NCI-H1694 treated with DMSO at 0.1 percent for 48 hours (cell line): ENCODE results near the gene LILRB2.
"Not testable (repeated sequence)": the region's sequence is repeated elsewhere in the genome, so short reads cannot be mapped to it uniquely, and the experiment has no call there.

Experiments used
- DNase-seq: peaks from one replicate; lab custom pipeline; 2025; lab: John Stamatoyannopoulos, UW

Gene LILRB2

DNA sequence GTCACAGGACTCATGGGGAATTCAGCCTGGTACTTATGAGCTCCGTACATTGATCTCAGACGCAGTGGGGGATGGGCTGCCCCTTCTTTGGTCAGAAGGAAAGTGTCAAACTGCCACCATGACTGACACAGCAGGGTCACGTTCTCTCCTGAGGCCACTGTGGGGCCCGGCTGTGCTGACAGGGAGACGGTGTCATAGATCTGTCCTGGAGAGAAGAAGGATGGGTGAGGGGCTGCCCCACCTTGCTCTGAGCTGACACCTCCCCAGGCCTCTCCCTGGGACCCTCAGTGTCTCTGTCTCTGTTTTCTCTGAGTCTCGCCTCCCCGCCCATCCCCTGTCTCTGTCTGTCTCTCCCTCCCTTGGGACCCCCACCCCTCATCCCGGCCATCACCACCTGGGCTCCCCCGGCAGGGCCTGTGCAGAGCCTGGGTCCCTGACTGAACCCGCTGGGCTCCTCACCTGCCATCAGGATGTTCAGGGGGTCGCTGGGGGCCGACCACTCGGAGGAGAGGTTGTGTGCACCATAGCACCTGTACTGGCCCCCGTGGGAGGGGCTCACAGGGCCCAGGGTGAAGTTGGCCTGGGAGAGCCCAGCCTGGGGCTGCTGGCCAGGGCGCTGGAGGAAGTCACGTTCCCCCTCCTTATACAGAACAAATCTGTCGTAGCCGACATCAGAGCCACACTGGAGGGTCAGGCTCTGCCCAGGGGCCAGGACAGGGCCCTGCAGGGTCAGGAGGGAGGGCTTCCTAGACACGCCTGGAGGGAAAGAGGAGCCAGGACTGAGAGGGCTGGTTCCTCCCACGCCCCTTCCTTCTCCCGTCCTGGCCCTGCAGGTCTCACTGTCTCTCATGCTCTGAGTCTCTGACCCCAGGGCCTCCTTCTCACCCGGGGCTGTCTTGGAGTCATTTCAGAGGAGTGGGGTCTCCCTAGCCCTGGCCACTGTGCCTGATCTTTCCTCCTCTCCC, 40.3 kb downstream of the LILRB2 start:
- not testable (repeated sequence) for DNase-seq

DNA sequence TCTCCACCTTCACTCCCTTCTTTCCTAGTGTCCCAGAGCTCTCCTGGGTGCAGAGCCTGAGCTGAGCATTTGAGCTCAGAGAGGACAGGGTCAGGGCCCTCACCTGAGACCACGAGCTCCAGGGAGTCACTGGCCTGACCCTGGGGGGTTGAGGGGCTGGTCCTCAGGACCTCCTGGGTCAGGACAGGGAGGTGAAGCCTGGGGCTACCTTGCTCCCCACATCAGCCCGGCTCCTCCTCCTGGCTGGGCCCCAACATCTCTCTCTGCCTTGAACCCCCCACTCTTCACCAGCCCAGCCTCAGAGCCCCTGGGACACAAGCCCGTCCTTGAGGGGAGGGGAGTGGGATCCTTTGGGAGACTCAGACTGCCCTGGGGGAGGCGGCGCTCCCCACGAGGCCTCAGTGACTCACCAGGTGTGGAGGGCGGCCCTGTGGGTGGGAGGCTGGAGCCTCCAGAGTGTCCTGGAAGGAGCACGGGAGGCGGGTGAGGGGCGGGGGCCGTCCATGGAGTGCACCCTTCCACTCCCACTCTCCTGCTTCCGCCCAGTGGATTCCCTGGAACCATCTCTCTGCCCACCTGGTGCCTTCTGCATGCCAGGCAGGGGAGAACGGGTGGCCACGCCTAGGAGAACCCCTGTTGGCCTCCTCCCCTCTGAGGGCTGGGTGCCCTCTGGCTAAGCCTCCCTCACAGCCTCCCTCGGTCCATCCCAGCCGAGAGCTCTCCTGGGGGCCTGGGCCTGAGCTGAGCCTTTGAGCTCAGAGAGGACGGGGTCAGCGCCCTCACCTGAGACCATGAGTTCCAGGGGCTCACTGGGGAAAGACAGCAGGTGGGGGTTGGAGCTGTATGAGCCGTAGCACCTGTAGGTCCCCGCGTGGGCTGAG, 41.2 kb downstream of the LILRB2 start:
- not testable (repeated sequence) for DNase-seq

DNA sequence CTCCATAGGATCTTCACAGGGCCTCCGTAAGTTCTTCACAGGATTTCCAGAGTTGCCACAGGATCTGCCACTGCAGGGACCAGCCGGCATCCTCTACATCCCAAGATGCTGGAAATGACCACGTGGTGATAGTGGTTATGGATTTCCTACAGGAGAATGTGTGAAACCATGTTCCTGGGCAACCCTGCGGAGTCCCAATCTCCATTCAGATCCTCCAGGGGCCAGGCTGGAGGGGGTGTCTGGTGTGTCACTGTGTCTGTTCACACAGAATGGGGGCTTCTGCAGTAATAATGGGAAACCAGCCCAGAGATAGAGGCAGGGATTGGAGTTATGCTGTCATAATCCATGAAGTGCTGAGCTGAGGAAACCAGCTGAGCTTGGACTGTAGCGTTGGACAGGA, 47.0 kb downstream of the LILRB2 start:
- DNase-seq = no peak

DNA sequence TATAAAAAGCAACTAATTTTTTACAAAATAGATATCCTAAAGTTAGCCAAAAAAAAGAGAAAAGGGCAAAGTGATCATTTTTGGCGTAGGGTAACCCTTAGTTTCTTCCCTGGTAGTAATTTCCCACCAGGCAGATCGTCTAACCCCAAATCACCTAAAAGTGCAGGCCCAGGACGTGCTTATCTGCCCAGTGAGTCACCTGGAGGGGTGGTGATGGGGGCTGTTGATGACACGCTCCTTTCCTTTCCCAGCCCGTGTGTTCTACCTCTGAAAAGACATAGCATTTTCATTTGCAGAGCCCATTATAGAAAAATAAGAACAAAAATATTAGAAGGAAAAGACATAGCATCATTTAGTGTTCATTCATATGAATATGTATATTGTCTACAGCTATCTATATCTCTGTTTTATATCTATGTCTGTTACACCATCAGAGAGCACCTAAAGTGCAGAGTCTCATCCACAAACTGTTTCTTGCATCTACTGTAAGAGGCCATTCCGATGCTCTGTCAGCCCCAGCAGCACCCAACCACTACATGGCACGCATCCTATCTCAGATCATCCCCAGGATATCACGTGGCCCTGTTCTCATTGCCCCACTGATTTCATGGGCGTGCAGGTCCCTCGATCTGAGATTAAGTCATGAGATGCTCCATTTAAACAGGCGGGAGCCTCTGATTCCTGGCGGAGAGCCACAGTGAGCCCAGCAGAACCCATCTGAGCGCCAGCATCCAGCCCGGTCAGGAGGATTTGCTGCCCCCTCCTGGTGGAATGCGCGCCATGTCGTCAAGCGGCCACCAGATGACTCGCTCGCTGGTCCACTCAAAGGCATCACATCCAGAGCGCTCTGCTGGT, 49.6 kb downstream of the LILRB2 start:
- peak; percentile 38 for DNase-seq

DNA sequence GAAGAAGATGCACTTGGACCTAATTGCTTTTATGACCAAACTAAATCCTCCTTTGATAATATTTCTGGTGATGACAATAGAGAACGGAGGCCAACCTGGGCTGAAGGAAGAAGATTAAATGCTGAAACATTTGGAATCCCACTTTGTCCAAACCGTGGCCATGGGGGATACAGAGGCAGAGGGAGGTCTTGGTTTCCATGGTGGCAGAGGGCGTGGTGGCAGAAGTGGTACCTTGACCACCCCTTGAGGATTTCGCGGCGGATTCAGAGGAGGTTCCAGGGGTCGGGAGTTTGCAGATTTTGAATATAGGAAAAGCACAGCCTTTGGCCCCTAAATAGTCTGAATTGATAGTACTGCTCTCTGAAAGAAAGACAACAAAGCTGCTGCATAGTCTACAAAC, 50.9 kb downstream of the LILRB2 start:
- DNase-seq = no peak

DNA sequence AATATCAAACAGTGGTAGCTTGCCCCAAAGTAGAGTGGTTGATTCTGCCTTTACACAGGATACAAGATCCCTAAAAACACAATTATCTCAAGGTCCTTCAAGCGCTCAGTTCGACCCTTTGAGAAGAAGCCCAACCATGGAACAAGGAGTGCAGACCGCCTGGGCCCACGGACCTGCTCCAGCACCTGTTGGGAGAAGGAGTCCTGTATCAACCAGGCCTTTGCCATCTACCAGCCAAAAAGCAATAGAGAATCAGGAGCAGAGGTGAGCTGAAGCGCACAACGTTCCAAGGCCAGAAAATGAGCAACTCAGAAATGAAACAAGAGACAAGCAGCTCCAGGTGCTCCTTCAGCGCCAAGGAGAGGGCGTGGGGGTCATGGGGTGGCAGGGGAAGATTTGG, 51.8 kb downstream of the LILRB2 start:
- no peak for DNase-seq

- DNase-seq = not testable (repeated sequence)
Observed at GRCh38 chr19:54224619-54225018, 56.3 kb downstream of the LILRB2 start.

- not testable (repeated sequence) for DNase-seq
Observed at GRCh38 chr19:54223937-54224281, 57.0 kb downstream of the LILRB2 start.
